Stomach (tissue), 9 donors: ENCODE results near the gene BCL2L12. TPM values are rescaled to one million over a fixed set of nuclear protein-coding genes. Genes with fewer than 3 reads are reported as not detected.

Experiments used
- DNase-seq, 2 donors: peaks; one replicate each; pipeline versions ENCODE4 v3.0.0 to v3.0.0-alpha.2; 2013 to 2019
- H3K27ac ChIP-seq, 5 donors: fragments of 200-600 bp in 4 of 5; sonication (generic) in 4 of 5; one replicate each; pipeline ENCODE4 v1.5.1; 2013 to 2019; ENCODE audit warnings: mild to moderate bottlenecking in 1 of 5, moderate library complexity in 1 of 5
- H3K27me3 ChIP-seq, 3 donors: fragments of 200-600 bp; sonication (generic); one replicate each; pipeline ENCODE4 v1.5.1; 2017 to 2019; ENCODE audit warnings: mixed run types in 1 of 3
- H3K36me3 ChIP-seq, 4 donors: fragments of 200-600 bp; sonication (generic); 1 replicate in 3 of 4; 2 replicates in 1 of 4; pipeline ENCODE4 v1.5.1; 2016 to 2019
- H3K4me1 ChIP-seq, 4 donors: fragments of 200-600 bp; sonication (generic); one replicate each; pipeline ENCODE4 v1.5.1; 2016 to 2019
- H3K4me3 ChIP-seq, 4 donors: fragments of 200-600 bp; sonication (generic) in 3 of 4; one replicate each; pipeline ENCODE4 v1.5.1; 2016 to 2019; ENCODE audit warnings: mild to moderate bottlenecking in 1 of 4
- H3K9me3 ChIP-seq, 4 donors: fragments of 200-600 bp; sonication (generic); one replicate each; pipeline ENCODE4 v1.5.1; 2016 to 2019
- CTCF ChIP-seq, 7 experiments: fragments of 450-650 bp in 4 of 7; fragments of 200-600 bp in 3 of 7; sonication (generic) in 3 of 7; IDR thresholded peaks; one replicate each; pipeline ENCODE4 v1.5.1; 2016 to 2019; ENCODE audit warnings: antibody characterized with exemption in 7 of 7, control low read depth in 2 of 7, mild to moderate bottlenecking in 1 of 7
- EP300 ChIP-seq: sonication (generic); formaldehyde crosslinking; IDR thresholded peaks from one replicate; pipeline ENCODE4 v1.6.1; 2017; ENCODE audit warnings: antibody characterized with exemption
- POLR2A ChIP-seq, 4 donors: fragments of 450-650 bp; IDR thresholded peaks; one replicate each; pipeline ENCODE4 v1.6.1; 2016; ENCODE audit warnings: antibody characterized with exemption in 4 of 4, control low read depth in 2 of 4, mild to moderate bottlenecking in 1 of 4, moderate library complexity in 1 of 4
- POLR2AphosphoS5 ChIP-seq, 3 donors: sonication (generic); formaldehyde crosslinking; IDR thresholded peaks; one replicate each; pipeline ENCODE4 v1.6.1; 2016; ENCODE audit warnings: antibody characterized with exemption in 3 of 3
- WGBS, 5 donors: extraction: QIAGEN DNeasy Blood & Tissue Kit in 3 of 5; methylation state at CpG; one replicate each; pipeline versions ENCODE4 v1.1.5 to v1.1.7; 2013 to 2018; 5-methylcytosine and 5-hydroxymethylcytosine counted together
- intact Hi-C: fragments of 100-400 bp; cut with DNase I; formaldehyde crosslinking; loops from one replicate; pipeline ENCODE4 v1.15.1; 2023; ENCODE audit warnings: low total_unique reads
- polyA plus RNA-seq, 3 donors: library from polyadenylated mRNA; stranded (reverse); fragments of 200-250 nt; gene quantifications; one replicate each; pipeline ENCODE4 v1.2.3, GENCODE V29; 2013
- total RNA-seq, 5 donors: library from RNA; depleted of rRNA; stranded (reverse); fragments of >200 nt; gene quantifications; one replicate each; pipeline versions ENCODE4 v1.1.0 to v1.2.3, GENCODE V29; 2014 to 2016
- donor health status: healthy with polysubstance abuse.
- donor health status: Bipolar disorder and iron deficiency.
- donor health status: healthy.

The BCL2L12 gene
- total and polyA plus RNA-seq, 8 donors, result 2.3 to 23.3 (median 9.4) TPM

DNA sequence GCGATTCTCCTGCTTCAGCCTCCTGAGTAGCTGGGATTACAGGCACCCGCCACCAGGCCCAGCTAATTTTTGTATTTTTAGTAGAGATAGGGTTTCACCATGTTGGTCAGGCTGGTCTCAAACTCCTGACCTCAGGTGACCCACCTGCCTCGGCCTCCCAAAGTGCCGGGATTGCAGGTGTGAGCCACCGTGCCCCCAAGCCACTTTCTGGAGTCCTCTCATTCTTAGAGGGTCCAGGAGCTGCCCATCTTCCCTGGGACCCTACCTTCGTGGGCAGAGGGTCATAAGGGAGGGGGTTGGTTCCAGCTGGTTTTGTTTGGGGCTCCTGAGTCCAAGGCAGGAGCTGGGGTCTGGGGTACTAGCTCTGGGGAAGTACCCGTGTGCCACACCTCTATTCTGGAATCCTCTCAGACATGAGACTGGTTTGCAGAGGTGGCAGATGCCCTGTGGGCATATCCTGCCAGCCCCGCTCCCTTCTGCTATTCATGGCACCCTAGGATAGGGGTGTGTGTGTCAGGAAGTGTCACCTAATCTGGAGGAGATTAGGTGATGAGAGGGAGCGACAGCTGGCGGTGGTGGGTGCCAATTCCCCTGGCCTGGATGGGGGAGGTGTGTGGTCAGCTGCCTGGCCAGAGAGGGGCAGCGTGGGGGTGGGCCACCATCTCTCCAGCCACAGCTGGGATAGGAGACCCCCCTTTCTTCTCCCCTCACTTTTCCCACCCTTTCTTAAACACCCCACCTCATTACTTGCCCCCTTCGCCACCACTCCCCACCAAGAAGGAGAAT is 13.4 kb downstream of the BCL2L12 start:
- intact Hi-C loops, result no loop called here
- peaks cover 27 to 44% (median 34%) of the 10 kb centered on the region in 4 donors for H3K36me3 ChIP-seq
- no peak for DNase-seq
- no peaks in the 10 kb centered on the region for H3K9me3 ChIP-seq
- H3K4me1 ChIP-seq, result peaks cover 39 to 57% (median 49%) of the 10 kb centered on the region in 4 donors
- WGBS, 5 donors, result 45 to 59% (median 48%) methylated on average over 12 of the region's 12 CpGs
- H3K4me3 ChIP-seq, result peak overlapping the region in 1 of 4 donors; percentile 95
- H3K27me3 ChIP-seq, result no peaks in the 10 kb centered on the region
- TF ChIP-seq POLR2A (IDR thresholded peaks at IDR 0.05) (no peak), CTCF (IDR thresholded peaks at IDR 0.05) (no peak), EP300 (no peak), POLR2AphosphoS5 (IDR thresholded peaks at IDR 0.05) (no peak)
- peak overlapping the region in 3 of 5 donors; percentile 90 to 95 (median 95) for H3K27ac ChIP-seq

GRCh38 chr19:49679771-49680413 is 14.2 kb downstream of the BCL2L12 start:
- peak in 1 of 2 donors; percentile 43 for DNase-seq
- intact Hi-C loops, result no loop called here
- Histone ChIP-seq H3K36me3 (peaks cover 34 to 51% (median 41%) of the 10 kb centered on the region in 4 donors), H3K9me3 (no peaks in the 10 kb centered on the region), H3K4me1 (peaks cover 39 to 55% (median 49%) of the 10 kb centered on the region in 4 donors), H3K4me3 (peak overlapping the region in 2 of 4 donors; percentile 22 to 95), H3K27me3 (no peaks in the 10 kb centered on the region), H3K27ac (peak overlapping the region in 3 of 5 donors; percentile 53 to 95 (median 90))
- 51 to 60% (median 55%) methylated on average over 10 of the region's 10 CpGs for WGBS, 5 donors
- TF ChIP-seq POLR2A (IDR thresholded peaks at IDR 0.05) (no peak), POLR2AphosphoS5 (IDR thresholded peaks at IDR 0.05) (no peak), CTCF (IDR thresholded peaks at IDR 0.05) (no peak), EP300 (no peak)

- Histone ChIP-seq H3K27ac (peak overlapping the region; percentile 28 to 95 (median 71)), H3K36me3 (peaks cover 42 to 59% (median 49%) of the 10 kb centered on the region in 4 donors), H3K4me1 (peaks cover 39 to 47% (median 45%) of the 10 kb centered on the region in 4 donors), H3K4me3 (peak overlapping the region; percentile 8 to 95 (median 23)), H3K27me3 (no peaks in the 10 kb centered on the region), H3K9me3 (no peaks in the 10 kb centered on the region)
- intact Hi-C loops, result no loop called here
- DNase-seq, result peak; percentile 93 to 98
- 32 to 42% (median 36%) methylated on average over 32 to 40 of the region's 40 CpGs for WGBS, 5 donors
- TF ChIP-seq CTCF (IDR thresholded peaks at IDR 0.05) (peak in 5 of 7 experiments; percentile 87 to 100 (median 100)), EP300 (no peak), POLR2AphosphoS5 (IDR thresholded peaks at IDR 0.05) (peak in 2 of 3 donors; percentile 27 to 83), POLR2A (IDR thresholded peaks at IDR 0.05) (no peak)
Observed at GRCh38 chr19:49680421-49681351, 15.0 kb downstream of the BCL2L12 start.
